Germinal center (tissue), 1 donor: ENCODE results near the gene GLRX.

Source experiments
- DNase-seq: peaks from one replicate; pipeline ENCODE4 v3.0.0; 2012; ENCODE audit warnings: mixed read lengths, low spot score

GLRX gene

DNA sequence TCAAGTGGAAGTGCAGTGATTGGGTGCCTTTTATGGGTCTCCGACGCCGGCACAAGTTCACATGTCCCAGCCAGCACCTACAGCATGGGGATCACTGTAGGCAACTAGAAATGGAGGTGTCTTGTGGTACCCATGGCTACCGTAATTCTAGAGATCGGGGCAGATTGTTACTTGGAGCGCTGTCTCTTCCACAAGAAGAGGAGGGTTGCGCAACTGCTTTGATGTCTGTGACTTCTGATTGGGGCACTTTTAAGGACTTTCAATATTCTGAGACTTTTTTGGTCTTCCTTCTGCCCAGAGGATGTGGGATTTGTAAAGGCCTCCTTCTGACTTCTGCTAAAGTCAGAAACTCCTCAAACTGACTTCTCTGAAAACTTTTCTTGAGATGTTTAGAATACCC lies 41.9 kb downstream of the GLRX start:
- no peak for DNase-seq

DNA sequence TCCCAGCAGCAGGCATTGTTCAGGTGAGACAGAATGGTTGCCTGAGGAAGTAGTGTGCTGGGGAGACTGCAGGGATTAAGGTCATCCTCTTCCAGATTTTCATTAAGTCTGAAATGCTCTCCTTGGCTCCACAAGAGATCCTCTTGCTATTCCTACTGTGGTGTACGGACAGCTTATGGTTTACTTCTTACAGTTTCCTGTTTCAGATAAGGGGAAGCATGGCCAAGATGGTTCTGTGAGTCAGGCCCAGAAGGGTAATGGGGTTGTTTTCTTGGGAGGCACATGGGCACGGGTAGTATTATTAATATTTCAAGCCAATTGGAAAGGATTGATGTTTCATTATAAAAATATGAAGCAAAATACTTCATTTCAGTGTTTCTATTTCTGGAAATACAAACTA lies 42.9 kb downstream of the GLRX start:
- DNase-seq, result no peak

DNA sequence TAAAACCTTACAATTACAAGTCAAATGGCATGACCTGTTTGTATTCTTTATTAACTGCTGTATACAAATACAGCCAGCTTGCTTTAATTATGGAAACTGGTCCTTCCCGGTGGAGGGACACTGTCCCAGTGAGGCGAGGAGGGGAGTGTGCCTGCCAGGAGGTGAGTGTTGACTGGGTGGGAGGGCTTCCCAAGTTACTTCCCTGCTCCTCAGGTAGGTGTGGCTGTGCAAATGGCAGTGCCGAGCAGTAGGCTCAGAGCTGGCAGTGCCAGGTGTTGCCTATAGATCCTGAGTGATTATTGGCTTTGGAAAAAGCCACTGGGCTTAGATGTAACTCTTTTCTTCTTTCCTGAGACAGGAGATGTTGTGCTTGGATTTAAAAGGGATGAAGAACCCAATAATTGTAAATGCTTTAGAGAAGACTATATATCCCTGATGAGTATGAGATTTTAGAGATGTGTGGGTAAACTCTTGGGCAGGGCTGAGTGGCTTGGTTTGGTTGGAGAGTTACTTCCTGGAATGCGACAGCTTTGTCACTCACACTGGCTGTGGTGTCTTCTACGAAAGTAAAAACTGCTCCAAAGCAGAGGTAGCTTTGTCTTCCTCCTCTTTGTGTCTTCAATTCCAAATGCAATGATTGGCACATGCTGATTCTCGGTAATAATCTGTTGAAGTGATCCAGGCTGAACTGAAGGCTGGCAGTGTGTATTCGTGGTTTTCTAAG lies 43.7 kb downstream of the GLRX start:
- DNase-seq, result no peak

DNA sequence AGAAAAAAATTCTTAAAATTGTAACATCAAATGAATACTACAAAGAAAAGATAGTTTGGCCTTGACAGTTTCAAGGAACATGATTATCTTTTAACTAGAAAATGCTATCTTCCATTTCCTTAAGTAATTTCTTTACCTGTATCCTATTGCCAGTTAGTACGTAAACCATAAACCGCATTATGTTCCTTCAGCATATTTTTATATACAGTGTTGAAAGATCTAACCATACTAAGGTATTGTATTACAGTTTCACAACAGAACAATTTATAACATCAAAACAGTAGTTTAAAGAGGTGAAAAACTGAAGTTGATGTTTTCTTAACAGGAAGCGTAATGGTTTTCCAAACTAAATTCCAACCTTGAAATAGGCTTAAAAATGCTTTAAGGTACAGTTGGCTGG lies 45.1 kb downstream of the GLRX start:
- no peak for DNase-seq

DNA sequence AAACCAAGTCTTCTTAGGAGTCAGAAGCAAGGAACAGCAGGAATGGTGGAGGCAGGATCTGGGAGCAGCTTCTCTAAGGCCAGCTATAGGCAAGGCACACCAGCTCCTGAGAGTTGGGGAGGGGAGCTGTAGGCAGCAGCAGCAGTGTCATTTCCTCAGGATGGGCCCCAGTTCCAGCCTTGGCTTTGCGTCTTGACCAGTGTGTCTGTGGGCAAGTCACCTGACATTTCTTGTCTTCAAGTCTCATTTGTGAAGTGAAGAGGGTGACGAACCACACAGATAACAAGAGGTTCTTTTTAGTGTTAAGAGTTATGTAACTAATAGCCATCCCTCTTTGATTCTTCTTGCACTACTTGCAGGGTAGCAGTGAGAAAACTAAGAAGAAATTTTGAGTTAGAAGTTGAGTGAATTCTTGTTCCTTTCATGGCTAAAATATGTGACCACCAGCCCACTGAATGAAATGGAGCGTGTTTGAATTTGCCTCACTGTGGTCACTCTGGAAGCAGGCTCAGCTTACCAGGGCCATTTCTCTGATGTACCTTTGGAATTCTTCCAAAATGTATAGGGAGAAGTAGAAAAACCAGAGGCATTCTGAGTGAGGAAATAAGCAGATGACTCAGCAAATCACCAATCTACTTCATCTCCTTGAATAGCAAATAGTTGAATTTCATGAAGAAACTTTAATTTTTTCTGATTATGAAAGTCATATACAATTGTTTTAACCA lies 49.0 kb downstream of the GLRX start:
- DNase-seq, result no peak

DNA sequence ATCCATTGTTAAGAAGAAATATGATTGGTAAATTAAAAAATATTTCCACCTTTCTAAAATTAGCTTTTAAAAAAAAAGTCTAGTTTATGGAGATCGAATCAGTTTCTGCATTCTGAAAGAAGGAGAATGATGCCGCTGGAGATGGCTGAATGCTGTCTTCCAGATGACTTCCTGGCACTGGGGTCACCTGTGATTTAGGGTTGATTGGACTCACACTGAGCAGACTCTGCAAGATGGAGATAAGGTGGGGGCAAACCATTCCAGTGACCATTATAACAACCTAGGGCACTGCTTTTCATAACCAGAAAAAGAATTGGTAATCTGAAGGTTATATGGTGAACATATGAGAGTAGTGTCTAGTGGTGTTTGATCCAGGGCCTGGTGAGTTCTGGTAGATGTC lies 50.6 kb downstream of the GLRX start:
- no peak for DNase-seq

DNA sequence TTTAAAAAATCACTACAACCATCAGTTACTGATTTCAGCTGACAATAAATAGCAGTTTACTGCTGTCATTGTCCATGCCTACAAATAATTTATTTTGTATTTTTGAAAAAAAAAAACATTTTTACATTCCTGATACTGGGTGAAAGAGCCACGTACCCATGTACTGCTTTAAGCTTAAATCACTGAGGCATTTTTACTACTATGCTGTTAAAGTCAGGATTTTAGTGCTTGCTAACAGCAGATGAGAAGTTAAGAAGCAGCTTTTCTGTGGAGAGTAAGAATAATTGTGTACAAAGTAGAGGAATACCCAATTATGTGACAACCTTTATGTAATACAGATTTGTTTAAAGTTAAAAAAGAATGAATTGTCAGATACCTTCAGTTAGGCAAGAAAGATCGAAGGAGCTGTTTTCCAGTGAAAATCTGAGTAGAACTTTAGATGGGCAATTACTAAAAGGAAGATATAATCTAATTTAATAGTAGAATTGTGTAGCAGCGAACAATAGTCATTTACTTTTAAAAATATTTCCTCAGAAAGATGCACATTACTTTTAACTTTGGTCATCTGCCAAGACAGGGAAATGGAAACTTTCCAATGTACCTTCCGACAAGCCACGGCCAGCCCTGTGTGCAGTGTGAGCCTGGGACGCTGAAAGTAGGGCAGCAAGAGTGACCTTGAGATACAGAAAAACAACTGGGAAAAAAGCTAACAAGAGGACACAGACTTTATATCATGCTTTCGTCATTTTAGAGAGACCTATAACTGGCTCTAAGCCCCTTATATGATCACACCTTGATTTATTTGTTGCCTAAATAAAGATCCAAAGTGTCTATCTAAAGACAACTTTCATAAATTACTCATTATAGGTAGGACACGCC lies 51.5 kb downstream of the GLRX start:
- no peak for DNase-seq

DNA sequence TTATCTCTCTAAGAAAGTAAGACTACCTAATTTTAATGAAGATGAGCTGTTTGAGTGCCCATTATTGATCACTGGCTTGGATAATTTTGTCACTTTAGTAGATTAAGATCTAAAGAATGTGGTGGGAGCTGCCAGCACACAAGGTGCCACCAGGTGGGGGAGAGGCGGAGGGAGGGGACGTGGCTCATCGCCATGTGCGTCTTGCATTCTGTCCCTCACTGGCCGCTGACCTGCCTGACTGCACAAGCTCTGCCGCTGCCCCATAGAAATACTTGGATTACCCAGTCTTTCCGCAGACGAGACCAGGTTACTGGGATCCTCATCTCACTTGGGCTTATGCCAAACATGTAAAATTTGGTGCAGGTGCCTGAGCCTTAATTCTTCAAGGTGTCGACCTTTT lies 53.8 kb downstream of the GLRX start:
- DNase-seq, result no peak

DNA sequence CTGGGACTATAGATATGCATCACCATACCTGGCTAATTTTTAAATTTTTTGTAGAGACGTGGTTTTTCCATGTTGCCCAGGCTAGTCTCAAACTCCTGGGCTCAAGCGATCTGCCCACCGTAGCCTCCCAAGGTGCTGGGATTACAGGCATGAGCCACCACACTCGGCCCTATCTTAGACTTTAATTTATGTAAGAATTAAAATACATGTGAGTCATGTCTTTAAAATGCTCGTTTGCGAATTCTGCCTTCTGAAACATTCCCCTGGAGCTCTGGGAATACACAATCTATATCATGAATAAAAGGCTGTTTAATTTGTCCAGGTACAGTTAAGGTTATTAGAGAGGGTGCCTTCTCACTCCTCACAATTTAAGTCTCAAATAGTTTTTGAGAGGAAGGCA lies 58.6 kb downstream of the GLRX start:
- no peak for DNase-seq
